RKO (cell line): ENCODE data around the gene SCTR.

Experiments used
- DNase-seq: peaks from one replicate; pipeline ENCODE4 v3.0.0-alpha.2; 2016; ENCODE audit warnings: low spot score

Gene SCTR

DNA sequence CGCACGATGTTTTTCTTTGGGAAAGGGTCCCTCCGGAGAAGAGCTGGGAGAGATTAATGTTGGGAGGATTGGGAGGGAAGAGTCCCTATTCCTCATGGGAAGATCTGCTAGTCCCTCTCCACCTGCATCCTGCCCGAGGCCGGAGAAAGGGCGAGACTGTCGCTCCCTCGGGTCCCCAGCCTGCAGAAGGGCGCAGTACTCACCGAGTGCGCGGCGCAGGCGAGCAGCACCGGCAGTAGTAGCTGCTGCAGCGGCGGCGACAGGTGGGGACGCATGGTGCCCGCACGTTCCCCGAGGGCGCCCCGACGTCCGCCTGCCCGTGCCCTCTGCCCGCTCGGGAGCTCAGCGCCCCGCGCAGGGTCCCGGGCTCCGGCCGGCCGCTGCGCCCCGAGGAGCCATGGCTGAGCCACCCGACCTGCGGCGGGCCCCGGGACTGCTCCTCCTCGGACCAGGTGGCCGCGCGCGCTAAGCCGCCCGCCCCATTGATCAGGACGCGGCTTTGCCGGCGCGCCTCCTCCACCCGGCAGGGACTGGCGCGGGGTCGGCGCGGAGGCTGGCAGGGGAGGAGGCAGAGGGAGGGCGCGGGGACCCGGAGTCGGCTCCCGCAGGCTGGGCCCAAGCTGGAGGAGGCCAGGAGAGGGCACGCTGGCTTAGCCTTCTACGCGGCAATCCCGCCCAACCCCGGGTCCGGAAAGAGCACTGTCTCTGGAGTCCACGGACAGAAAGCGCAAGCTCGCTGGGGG is at the start of gene SCTR:
TSS of gene SCTR (minus strand) at position 532 of the 743 bp plus-strand sequence. CDS start at position 275, 257 bp downstream.
- DNase-seq: no peak

GRCh38 chr2:119567292-119567691 is 43.0 kb upstream of the SCTR start:
- no peak for DNase-seq

- no peak for DNase-seq
Observed at GRCh38 chr2:119565481-119565880, 41.2 kb upstream of the SCTR start.

DNA sequence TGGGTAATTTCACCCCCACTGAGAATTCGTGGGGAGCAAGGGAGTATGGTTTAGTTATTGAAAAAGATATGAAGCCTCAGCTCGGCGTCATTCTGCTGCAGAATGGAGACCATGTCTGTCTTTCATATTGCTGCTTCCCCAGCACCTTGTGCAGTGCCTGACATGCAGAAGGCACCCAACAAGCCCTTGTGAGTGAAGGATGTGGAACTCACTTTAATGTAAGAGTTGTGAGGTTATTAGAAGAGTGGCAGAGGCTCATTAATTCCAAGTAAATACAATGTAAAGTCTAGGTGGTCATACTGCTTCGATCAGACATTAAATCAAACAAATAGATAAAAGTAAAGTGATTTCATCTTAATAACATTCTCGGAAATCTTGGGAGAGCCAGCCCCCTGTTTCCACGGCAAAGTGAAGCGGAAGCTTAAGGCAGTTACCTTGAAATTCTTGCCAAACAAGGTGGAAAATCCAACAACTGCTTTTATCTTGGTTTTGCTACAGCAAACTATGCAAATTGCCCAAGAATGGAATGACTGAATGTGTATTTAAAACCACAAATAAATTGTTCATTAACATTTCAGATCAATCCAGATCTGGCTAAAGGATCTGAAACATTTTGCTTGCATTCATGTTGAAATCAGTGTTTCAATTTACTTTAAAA is 29.5 kb upstream of the SCTR start:
- DNase-seq: no peak

GRCh38 chr2:119552902-119553301 is 28.6 kb upstream of the SCTR start:
- no peak for DNase-seq

DNA sequence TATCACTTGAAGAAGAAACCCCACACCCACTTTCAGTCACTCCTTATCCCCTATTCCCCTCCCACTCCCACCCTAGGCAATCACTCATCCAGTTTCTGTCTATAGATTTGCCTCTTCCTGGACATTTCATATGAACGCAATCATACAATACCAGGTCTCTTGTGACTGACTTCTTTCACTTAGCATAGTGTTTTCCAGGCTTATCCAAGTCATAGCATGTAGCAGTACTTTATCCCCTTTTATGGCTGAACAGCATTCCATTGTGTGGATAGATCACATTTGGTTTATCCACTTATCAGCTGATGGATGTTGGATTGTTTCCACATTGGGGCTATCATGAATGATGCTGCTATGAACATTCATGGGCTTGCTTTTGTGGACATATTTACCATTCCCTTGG is 26.6 kb upstream of the SCTR start:
- DNase-seq: no peak

GRCh38 chr2:119550346-119550745 is 26.1 kb upstream of the SCTR start:
- no peak for DNase-seq

GRCh38 chr2:119549241-119549640 is 25.0 kb upstream of the SCTR start:
- DNase-seq: peak; percentile 5

DNA sequence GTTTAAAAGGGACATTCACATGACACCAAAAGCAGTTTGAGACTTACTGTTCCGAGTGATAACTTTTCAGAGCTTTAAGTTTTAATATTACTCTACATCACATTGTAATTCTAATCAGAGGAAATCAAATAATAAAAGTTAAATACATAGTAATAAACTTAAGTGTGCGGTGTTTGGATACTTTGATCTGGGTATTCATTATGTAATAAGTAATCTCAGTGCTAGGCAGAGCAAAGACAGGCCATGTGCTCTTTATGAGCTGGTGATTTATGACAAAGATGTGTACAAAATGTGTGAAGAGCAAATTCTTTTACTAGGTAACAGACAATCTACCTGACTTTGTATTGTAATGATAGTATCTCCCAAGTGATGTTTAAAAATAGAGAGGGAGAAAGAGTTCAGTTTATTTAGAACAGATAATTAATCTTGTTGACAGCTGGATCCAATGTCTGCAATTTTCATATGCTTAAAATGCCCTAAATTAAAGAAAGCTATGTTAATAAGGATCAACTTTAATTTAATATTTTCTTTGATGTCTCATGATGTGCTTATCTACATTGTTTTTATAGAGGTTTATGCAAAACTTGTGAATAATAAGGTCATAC is 24.3 kb upstream of the SCTR start:
- DNase-seq: no peak

DNA sequence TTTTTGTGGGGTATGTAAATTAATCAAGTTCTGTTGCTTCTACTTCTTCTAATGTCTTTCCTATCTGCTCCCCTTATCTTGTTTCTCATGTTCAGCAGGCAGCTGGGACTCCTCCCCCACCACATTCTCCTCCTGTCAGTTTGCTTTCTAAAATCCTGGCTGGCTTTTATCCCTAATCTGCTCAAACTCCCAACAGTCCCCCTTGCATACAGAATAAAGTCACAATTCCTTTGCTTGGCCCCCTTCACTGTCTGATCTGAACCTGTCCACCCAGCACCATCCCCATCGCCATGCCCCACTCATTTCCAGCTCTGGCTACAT is 22.1 kb upstream of the SCTR start:
- no peak for DNase-seq

DNA sequence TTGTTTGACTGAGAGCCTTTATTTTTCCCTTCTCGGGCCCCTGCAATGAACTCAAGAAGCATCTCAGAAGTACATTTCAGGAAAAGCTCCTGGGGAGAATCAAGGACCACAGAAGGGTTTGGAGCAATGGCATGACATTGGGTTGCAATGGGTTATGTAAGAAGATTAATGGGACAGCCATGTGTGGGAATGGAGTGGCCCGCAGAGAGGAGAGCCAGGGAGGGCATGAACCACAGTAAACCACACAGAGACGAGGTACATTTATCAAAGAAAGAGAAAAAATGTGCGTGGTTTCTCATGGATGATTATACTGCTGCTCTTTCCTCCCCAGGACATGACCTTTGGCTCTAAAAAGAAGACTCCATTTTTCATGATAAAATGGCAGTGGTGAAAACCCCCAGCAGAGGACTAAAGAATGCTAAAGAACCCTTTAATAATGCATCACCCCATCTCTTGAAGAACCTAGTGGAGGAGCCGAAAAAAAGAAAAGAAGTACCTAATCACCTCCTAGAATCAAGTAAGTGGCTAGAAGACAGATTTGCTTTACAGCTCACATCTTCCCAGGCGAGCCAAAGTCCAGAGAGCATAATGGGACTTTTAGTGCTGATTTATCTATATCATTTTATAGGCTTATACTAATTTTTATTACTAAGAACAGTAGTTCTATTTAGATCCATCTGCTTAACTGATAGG is 21.6 kb upstream of the SCTR start:
- no peak for DNase-seq

DNA sequence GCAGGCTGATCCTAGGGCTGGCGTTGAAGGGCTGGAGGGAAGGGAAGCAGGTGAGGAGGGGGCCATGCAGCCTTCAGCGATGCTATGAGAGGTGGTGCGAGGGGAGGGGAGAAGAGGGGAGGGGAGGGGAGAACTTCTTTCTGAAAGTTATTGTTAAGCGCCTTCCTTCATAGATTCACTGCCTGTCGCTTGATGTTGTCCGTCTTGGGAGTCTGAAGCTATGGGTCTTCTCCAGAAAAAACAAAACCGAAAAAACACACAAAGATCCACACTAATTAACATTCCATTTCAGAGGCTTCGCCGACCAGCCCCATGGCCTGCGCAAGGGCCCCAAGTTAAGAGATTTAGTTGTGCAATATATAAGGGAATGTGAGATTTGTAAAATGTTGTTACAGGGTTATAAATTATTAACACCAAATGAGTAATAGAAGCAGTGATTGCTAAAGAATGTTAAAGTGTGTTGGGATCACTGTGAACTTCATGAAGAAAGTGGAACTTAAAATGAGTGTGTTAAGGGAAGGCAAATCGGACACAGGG is 20.7 kb upstream of the SCTR start:
- DNase-seq: no peak

DNA sequence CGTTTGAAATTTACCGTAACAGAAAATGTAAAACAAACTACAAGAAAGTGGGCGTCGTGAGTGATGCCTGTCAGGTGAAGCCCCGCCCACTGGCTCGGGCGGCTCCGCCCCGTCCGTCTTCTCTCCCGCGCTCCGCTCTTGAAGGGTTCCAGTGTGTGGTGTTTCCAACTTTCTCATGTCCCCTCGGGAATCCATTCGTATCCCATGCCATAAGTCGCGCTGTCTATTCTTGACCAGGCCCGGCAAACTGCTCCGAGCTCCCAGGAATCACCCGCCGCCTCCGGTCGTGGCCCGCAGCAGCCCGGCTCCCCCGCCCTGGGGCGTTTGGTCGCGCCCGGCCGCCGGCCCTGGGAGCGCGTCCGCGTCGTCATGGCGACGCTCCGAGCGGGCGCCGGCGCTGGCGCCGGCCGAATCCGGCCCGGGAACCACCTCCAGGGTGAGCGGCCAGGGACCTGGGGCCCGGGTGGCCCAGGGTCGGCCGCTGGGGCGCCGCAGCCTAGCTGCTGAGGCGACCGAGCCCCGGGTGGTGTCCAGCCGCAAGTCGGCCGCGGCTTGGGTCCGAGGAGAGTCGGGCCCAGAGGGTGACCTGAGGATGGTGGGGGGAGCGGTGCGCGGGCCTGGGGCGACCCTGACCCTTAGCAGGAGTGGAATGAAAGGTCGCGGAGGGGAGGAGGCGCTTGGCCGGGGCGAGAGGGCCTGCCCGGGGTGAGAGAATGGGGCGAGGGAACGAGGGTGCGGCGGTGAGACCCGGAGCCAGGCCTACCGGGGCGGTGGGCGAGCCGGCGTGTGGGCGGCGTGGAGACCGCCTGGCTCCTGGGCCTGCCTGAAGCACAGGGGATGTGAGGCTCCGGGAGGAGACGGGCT is 20.0 kb upstream of the SCTR start, which contains the start of gene CFAP221:
TSS of gene CFAP221 (plus strand) at position 375 of the 864 bp plus-strand sequence. CDS start 1,683 bp downstream, outside the sequence.
- DNase-seq: no peak

DNA sequence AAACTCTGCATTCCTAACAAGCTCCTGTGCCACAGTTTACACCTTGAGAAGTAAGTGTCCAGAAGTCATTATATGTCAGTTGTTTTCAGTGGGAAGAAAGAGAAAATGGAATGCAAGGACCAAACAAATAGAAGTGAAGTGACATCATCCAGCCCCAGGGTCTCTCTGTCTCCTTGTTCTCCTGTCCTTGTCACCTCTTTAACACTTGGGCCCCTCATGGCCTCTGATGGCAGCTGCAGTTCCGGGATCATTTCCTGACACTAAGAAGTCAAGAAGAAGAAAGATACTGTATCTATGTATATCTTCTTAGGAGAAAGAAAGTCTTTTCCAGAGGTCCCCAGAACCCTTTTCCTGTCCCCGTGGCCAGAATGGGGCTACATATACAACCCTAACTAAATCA is 17.2 kb upstream of the SCTR start:
- no peak for DNase-seq

DNA sequence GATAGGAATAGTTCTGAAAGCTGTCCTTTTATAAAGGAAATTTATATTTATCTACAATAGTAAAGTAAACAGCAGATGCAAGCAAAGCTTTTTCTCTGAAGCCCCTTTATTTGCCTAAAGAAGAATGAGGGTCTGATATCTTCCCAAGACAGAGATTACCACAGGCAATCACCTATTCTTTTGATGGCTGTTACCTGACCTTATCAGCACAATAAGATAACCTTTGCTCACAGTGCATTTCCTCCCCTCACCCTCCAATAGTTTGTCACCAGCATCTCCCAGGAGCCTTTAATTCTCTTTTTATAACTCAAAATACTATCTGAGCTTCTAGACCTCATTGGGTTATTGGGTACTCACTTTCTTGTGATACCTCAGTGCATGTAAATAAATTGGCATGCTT is 13.5 kb upstream of the SCTR start:
- no peak for DNase-seq

DNA sequence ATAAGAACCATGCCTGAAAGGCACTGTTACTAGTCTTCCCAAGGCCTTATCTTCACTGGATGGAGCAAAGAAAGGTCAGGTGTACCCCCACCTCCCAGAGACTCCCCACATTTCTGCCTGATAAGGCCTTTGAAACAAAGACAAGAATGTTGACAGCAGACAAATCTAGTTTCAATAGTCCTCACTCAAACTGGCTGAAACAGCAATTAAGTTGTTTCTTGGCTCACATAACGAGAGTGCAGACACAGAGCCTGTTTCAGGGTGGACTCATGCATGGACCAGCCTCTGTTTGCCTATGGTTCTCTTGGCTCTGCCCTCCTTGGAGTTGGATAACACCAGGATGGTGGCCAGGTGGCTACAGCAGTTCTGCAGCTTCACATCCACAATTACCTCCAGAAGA is 12.4 kb upstream of the SCTR start:
- DNase-seq: no peak

DNA sequence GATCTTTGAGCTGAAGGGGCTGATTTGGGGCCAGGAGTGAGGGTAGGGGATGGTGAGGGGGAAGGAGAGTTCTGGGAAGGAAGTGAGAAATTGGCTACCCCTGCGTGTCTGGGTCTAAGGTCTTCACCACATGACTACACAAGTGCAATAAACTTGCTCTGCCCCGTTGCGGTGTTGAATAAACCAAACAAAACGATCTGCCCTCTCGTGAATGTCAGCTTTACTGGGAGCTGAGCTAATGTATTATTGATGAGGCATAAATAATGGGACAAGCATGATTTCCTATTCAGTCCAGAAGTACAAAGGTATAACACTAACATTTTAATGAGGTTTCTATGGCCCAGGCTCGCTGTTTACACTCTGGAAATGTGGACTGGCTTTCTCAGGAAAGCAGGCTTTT is 11.9 kb upstream of the SCTR start:
- DNase-seq: no peak

DNA sequence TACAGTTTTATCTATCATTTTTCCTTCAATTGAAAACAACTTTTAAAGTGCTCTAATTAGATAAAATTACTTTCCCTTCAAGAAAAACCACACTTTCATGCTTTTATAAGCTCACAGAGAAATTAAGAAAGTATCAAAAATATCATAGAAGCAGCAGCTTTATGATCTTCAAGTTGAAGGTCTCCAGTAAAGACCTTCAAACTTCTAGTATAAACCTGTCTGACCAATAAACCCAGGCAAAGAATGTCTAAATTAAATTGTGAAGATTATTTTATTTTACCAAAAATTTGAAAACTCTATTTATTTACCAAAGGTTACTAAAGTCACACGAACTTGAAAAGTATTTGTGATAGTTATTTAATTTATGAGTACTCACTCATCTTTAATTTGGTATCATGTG is 9.3 kb upstream of the SCTR start:
- no peak for DNase-seq

- no peak for DNase-seq
Observed at GRCh38 chr2:119531292-119531691, 7.0 kb upstream of the SCTR start.

GRCh38 chr2:119527999-119528398 is 3.7 kb upstream of the SCTR start:
- no peak for DNase-seq

- DNase-seq: no peak
Observed at GRCh38 chr2:119525614-119526013, 1.3 kb upstream of the SCTR start.
